ENCODE results near the gene SLC10A7. TPM values are rescaled to one million over a fixed set of nuclear protein-coding genes. Genes with fewer than 3 reads are reported as not detected.

The SLC10A7 gene
- total RNA-seq, 1 experiment from 2014 or later = 3.9 TPM

DNA sequence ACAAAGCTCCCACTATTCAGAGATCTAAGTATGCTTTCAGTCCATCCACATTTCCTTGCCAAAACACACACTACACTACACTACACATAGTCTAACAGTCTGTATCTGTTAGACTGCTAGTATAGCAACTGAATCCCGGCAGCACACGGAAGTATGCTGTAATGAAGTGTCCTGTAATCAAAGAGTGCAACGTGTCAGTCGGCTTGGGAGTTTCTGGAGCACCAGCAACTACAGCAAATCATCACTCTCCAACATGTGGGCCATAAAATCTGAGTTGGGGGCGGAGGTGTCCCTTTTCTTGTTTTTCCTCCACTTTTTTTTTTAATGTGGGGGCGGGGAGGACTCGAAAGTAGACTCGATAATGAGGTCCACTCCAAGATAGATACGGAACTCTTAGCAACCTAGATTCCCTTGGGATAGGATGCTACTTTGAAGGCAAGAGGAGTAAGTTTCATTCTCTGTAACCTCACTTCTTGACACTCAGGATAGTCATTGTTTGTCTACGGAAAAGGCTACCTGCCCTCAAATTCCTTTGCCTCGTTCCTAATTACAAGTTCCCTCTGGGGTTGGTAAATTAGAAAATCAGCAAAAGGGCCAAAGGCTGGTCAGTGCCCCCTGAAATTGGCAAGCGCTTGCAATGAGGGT, 722 bp downstream of the SLC10A7 start:
- peaks cover 3% of the 10 kb centered on the region for H3K23me2 ChIP-seq (ENCODE audit: insufficient read length, low read depth, low read length, poor library complexity, severe bottlenecking)
- no peaks in the 10 kb centered on the region for H3K79me1 ChIP-seq (ENCODE audit: insufficient read depth, low read depth, low read length, poor library complexity, severe bottlenecking)
- no peak overlapping the region for H2BK120ac ChIP-seq (ENCODE audit: low read depth, low read length, poor library complexity, severe bottlenecking)
- H3K27me3 ChIP-seq (ENCODE audit: insufficient read depth, low read length) = peaks cover 12% of the 10 kb centered on the region; the same call in 1 of the 2 replicates
- no peak overlapping the region for H4K8ac ChIP-seq (replicated peaks; ENCODE audit: insufficient read length, low read depth, low read length)
- H3K27me3 Mint-ChIP-seq (ENCODE audit: low read depth) = peaks cover 13% of the 10 kb centered on the region
- H3K27ac ChIP-seq (ENCODE audit: insufficient read length, low read depth, low read length) = no peak overlapping the region
- peaks cover 3 to 5% of the 10 kb centered on the region in 2 experiments for H3K4me1 Mint-ChIP-seq
- H2BK12ac ChIP-seq (ENCODE audit: insufficient read length, low read depth, low read length) = no peak overlapping the region
- H2AK5ac ChIP-seq (ENCODE audit: insufficient read length, low read length) = no peak overlapping the region
- H3K4me1 ChIP-seq (ENCODE audit: insufficient read depth, low read length) = no peaks in the 10 kb centered on the region
- H4K20me1 ChIP-seq (ENCODE audit: control insufficient read depth, insufficient read depth, insufficient read length) = no peaks in the 10 kb centered on the region
- no peak overlapping the region for H2BK15ac ChIP-seq (ENCODE audit: low read depth, low read length)
- no peak overlapping the region for H4K91ac ChIP-seq (ENCODE audit: insufficient read length, low read depth, low read length)
- H3K9me3 ChIP-seq (ENCODE audit: control insufficient read depth, low read depth, low read length) = no peaks in the 10 kb centered on the region
- H3T11ph ChIP-seq (ENCODE audit: low read length) = no peak overlapping the region
- H2BK20ac ChIP-seq (ENCODE audit: low read depth, low read length, poor library complexity, severe bottlenecking) = no peak overlapping the region
- peak overlapping the region; percentile 35 for H2AFZ ChIP-seq (ENCODE audit: low read length)
- no CpG with 5 or more reads among the region's 12 CpGs for WGBS (ENCODE audit: extremely low coverage, insufficient read length, low lambda C conversion rate)
- no peak for DNase-seq
- H3K14ac ChIP-seq (ENCODE audit: insufficient read depth, low read length) = no peak overlapping the region
- H3K23ac ChIP-seq (ENCODE audit: insufficient read length, low read depth, low read length) = no peak overlapping the region
- H3K4me2 ChIP-seq (ENCODE audit: insufficient read depth, insufficient read length, low read length) = peak overlapping the region; percentile 67
- no peak overlapping the region for H2BK5ac ChIP-seq (ENCODE audit: insufficient read length, low read length)
- H3K18ac ChIP-seq (ENCODE audit: insufficient read length, low read depth, low read length) = no peak overlapping the region
- no peak overlapping the region for H3K27ac Mint-ChIP-seq
- no peaks in the 10 kb centered on the region; a peak in 1 of 7 replicates for H3K36me3 Mint-ChIP-seq (ENCODE audit: insufficient read depth in 1 of 3, low read depth in 3 of 3)
- no peak overlapping the region for H4K5ac ChIP-seq (ENCODE audit: insufficient read length, low read depth, low read length)
- H3K9me3 Mint-ChIP-seq = no peaks in the 10 kb centered on the region
- peak overlapping the region; percentile 4 for H3K9ac ChIP-seq (ENCODE audit: extremely low read depth, insufficient read length, low read length)
- no peak overlapping the region for H3K4ac ChIP-seq (ENCODE audit: low read depth, low read length)
- H3K56ac ChIP-seq (ENCODE audit: insufficient read length, low read depth, low read length) = no peak overlapping the region
- H3K79me2 ChIP-seq (ENCODE audit: insufficient read depth, low read length) = peaks cover 2% of the 10 kb centered on the region; the same call in 1 of the 2 replicates
- TF ChIP-seq, protein P1, sequence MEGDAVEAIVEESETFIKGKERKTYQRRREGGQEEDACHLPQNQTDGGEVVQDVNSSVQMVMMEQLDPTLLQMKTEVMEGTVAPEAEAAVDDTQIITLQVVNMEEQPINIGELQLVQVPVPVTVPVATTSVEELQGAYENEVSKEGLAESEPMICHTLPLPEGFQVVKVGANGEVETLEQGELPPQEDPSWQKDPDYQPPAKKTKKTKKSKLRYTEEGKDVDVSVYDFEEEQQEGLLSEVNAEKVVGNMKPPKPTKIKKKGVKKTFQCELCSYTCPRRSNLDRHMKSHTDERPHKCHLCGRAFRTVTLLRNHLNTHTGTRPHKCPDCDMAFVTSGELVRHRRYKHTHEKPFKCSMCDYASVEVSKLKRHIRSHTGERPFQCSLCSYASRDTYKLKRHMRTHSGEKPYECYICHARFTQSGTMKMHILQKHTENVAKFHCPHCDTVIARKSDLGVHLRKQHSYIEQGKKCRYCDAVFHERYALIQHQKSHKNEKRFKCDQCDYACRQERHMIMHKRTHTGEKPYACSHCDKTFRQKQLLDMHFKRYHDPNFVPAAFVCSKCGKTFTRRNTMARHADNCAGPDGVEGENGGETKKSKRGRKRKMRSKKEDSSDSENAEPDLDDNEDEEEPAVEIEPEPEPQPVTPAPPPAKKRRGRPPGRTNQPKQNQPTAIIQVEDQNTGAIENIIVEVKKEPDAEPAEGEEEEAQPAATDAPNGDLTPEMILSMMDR (conservative IDR thresholded peaks at IDR 0.05) = no peak
- no peak overlapping the region for H3K4me3 Mint-ChIP-seq
